ENCODE results near the gene THSD4.

THSD4 gene

DNA sequence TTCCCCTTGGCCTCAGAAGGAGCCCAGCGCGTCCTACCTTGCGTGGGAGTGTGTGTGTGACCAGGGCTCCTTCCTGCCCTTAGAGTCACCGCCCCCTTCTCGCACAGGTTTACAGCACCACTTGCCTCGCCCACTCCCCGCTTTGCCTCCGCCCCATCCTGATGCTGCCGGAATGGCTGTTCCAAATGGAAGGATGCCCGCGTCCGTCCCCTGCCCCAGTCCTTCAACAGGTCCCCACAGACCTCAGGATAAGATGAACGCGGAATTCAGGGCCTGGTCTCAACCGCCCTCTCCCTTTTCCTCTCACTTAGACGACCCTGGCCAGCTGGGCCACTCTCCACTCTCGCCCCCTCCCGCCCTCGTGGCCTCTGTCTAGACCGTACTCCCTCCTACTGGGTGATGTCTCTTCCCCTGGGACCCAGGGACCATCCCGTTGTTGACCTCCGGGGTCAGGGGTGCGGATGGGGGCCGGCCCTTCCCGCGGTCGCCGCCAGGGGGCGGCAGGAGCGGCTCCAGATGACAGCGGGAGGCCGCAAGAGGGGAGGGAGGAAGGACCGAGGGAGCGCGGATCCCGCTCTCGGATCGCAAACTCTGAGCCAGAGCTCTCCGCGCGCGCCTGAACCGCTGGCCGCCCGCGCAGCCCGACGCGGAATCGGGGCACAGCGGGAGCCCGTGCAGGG lies at the start of gene THSD4:
Gene THSD4 (plus strand): TSS at position 585 of the 680 bp plus-strand sequence.
- peak; percentile 29 to 40 for DNase-seq

GRCh38 chr15:71066983-71067382 lies 48.3 kb upstream of the THSD4 start:
- DNase-seq, result no peak

GRCh38 chr15:71069693-71070092 lies 45.6 kb upstream of the THSD4 start:
- no peak for DNase-seq

DNA sequence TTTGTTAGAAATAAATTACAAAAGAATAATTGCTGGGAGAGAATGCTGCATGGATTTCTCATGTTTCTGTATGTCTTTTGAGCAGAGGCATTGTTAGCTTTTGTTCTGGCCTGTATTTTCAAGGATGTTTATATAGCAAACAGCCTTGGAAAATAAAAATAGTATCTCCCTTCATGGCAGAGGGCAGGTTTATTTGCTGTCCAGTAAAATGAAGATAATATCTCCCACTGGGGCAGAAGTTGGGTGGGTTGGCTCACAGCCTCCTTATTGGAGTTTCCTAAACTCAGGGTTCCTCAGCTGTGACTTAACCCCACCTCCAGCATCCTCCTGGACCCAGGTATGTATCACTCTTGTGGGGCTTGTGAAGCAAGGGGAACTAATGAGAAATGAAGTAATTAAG lies 43.7 kb upstream of the THSD4 start:
- DNase-seq, result no peak

GRCh38 chr15:71072423-71072822 lies 42.8 kb upstream of the THSD4 start:
- DNase-seq, result no peak

DNA sequence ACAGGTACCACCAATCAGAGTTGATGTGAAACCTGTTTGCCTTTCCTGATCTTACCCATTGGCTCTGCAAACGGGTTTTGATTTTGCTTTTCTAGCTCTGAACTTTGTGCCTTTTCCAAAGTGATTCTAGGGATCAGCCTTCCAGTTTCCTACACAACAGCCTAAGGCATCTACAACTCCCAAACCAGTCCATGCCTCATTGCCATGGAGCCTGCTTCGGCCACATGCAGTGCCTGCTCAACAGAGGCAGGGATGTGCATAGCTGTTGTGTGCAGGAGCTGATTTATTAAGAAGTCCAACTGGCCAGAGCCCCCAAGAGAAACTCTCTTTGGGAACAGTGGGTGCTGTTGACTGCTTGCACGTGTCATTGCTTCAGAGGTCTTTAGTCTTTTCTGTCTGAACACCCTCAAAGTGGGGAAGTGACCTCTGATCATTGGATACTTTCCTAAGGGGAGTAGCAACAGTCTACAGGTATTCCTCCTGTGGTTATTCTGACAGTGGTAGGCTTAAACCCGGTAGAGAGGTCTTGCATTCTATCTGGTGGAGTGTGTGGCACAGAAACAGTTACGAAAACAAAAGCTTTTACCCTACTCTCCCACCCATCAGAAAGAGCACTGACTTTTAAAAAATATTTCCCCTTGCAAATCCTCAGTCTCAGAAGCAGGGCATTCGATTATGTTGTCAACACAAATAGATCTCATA lies 36.6 kb upstream of the THSD4 start:
- DNase-seq, result no peak

GRCh38 chr15:71079208-71080044 lies 35.8 kb upstream of the THSD4 start:
- no peak for DNase-seq

GRCh38 chr15:71080166-71080565 lies 35.1 kb upstream of the THSD4 start:
- DNase-seq, result no peak

- no peak for DNase-seq
Measured at GRCh38 chr15:71080705-71081104, 34.6 kb upstream of the THSD4 start.

- DNase-seq, result no peak
Measured at GRCh38 chr15:71082803-71083202, 32.5 kb upstream of the THSD4 start.

DNA sequence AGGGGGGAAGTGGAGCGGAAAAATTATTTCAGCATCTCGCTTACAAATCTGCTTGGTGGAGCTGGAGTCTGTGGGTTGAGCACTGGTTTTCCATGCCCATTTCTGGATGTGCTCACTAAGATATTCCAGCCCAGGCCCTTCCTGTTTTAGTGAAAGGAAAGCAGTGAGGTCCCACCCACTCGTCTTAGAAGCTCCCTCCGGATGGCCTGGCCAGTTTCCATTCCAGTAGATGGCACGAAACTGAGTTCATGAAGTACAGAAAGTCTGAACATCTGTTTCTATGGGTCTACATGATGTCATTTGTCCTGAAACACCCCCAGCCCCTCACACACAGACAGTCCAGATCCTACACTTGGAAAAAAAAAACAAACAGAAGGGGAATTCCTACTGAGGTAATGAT lies 31.9 kb upstream of the THSD4 start:
- DNase-seq, result no peak

DNA sequence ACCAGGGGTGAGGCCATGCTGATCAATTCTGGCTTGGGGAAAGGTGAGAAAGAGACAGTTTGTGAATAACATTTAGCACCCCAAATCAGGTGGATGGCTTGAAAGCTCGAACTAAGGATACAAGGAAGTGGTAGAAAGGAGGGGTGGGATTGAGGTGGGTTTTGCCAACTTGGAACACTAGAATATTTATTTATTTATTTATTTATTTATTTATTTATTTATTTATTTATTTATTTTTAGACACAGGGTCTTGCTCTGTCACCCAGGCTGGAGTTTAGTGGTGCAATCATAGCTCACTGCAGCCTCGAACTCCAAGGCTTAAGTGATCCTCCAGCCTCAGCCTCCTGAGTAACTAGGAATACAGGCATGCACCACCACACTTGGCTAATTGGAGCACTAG lies 31.0 kb upstream of the THSD4 start:
- DNase-seq, result no peak

DNA sequence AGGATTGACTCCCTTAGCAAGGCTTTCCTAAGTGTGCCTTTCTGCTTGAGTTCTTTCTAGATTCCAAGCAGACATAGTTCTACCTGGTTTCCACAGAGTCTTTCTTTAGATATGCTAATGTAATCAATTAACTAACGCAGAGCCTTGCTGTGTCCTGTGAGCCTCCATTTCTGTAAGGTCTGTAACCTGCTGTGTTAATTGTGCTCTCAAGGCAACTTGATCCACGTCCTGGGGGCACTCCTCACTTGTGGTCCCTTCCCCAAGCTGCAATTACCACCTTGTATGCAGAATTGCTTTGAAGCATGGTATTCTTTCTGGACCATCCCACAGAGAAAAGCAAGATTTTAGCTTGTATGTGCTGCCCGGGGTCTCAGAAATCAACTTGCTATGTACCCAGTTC lies 29.5 kb upstream of the THSD4 start:
- DNase-seq, result no peak

GRCh38 chr15:71088155-71088554 lies 27.1 kb upstream of the THSD4 start:
- no peak for DNase-seq

- DNase-seq, result no peak
Measured at GRCh38 chr15:71088683-71089082, 26.6 kb upstream of the THSD4 start.

DNA sequence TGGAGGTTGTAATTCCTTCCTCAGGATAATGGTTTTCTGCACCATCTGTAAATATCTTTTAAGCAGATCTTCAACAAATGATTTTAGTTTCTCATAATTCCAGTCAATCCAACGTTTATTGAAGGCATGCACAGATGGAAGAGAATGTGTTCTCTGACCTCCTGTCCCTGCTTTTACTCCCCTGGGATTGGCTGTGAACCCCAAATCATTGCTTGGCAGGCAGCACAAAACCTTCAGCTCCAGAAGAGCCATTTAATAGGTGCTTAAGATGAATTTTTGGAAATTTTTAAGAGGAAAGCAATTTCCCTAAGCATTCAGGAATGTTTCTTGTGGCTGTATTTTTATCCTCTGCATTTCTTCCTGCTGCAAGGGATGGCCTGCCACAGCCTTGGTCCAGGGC lies 25.5 kb upstream of the THSD4 start:
- DNase-seq, result no peak

- no peak for DNase-seq
Measured at GRCh38 chr15:71091601-71092000, 23.7 kb upstream of the THSD4 start.

DNA sequence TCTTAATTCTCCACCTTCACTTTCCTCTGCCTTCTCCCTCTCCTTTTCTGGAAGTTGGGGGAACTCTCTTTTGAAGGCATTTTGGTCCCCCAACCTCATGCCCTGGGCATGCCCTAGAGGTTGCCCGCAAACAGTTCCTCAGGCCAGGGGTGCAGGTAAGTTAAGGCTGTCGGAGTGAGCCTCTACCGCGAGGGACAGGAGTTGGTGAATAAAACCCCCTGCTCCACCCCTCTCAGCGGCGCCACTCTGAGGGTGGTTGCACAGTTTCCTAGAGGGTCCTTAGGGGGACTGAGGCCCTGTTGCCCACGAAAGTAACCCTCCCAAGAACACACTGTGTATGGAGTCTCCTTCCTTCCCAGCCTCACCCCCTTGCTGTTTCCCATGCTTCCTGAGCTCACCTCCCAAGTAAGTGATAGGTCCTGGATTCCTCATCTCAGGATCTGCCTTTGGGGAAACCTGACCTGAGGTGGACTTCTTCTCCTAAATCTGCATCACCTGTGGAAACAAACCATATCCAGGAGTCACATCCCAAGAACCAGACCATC lies 23.1 kb upstream of the THSD4 start:
- no peak for DNase-seq

- DNase-seq, result no peak
Measured at GRCh38 chr15:71093054-71094024, 21.9 kb upstream of the THSD4 start.

- no peak for DNase-seq
Measured at GRCh38 chr15:71094137-71094536, 21.1 kb upstream of the THSD4 start.

DNA sequence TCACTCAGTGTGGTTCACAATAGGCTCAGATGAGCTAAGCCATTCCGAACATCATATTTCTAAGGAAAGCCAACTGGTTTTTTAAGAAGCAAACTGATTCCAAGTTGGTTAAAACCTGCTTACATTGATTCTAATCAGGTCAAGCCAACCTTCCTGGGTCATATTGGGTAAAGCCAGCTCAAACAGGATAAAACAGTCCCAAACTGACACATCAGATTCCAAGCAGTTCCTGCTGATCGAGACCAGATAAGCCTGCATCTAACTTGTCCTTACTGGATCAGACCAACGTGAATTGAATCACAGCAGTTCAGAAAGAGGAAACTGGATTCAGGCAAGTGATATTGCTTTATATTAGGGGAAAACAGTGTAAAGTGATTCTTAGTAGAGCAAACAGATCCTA lies 18.6 kb upstream of the THSD4 start:
- no peak for DNase-seq

GRCh38 chr15:71097890-71098289 lies 17.4 kb upstream of the THSD4 start:
- no peak for DNase-seq
